CD4-positive, alpha-beta memory T cell (primary cell): Measurements from ENCODE around the gene EYA2. TPM values are rescaled to one million over a fixed set of nuclear protein-coding genes. Genes with fewer than 3 reads are reported as not detected.
A peak's percentile ranks its signal among the peaks of the same experiment; 100 is the strongest.
"Not testable (repeated sequence)": the region's sequence is repeated elsewhere in the genome, so short reads cannot be mapped to it uniquely, and the experiment has no call there.

Experiments
- CTCF ChIA-PET: fragments of 350-600 bp; sonication (Branson Sonifier 250); formaldehyde crosslinking; loops from one replicate; lab custom pipeline; 2021; ENCODE audit warnings: inconsistent platforms; ENCODE audit not compliant: partially characterized antibody; lab: Charles Lee
- POLR2A ChIA-PET: fragments of 350-600 bp; sonication (Branson Sonifier 250); formaldehyde crosslinking; loops from one replicate; lab custom pipeline; 2021; ENCODE audit not compliant: partially characterized antibody; lab: Charles Lee
- DNase-seq, 5 donors: peaks; one replicate each; pipeline versions ENCODE4 v3.0.0 to v3.0.0-alpha.2; 2020 to 2022; ENCODE audit warnings: mixed read lengths in 1 of 5
- H3K27ac ChIP-seq: one replicate; pipeline ENCODE4 v1.7.0; 2013; ENCODE audit warnings: low read depth, low read length
- H3K27me3 ChIP-seq: 2 replicates; pipeline ENCODE4 v1.7.0; 2013; ENCODE audit warnings: mild to moderate bottlenecking, low read length, moderate library complexity; ENCODE audit not compliant: insufficient read depth
- H3K36me3 ChIP-seq: 2 replicates; pipeline ENCODE4 v1.7.0; 2013; ENCODE audit warnings: mild to moderate bottlenecking, low read length, moderate library complexity; ENCODE audit not compliant: insufficient read depth
- H3K4me1 ChIP-seq: 2 replicates; pipeline ENCODE4 v1.7.0; 2013; ENCODE audit warnings: mild to moderate bottlenecking, low read length, moderate library complexity; ENCODE audit not compliant: insufficient read depth
- H3K4me3 ChIP-seq, 2 donors: one replicate each; pipeline ENCODE4 v1.7.0; 2013; ENCODE audit warnings: low read length in 2 of 2, mild to moderate bottlenecking in 1 of 2
- H3K9me3 ChIP-seq, 2 donors: one replicate each; pipeline ENCODE4 v1.7.0; 2013; ENCODE audit warnings: low read length in 2 of 2, control low read depth in 1 of 2; ENCODE audit not compliant: control insufficient read depth in 1 of 2
- H3K27ac Mint-ChIP-seq, 7 donors: one replicate each; pipeline ENCODE4 v1.8.0; 2020 to 2021; ENCODE audit warnings: mixed read lengths in 7 of 7, mild to moderate bottlenecking in 6 of 7, inconsistent platforms in 3 of 7, moderate library complexity in 3 of 7
- H3K27me3 Mint-ChIP-seq, 2 donors: one replicate each; pipeline ENCODE4 v1.8.0; 2020 to 2021; ENCODE audit warnings: mixed read lengths in 2 of 2
- H3K36me3 Mint-ChIP-seq, 2 donors: one replicate each; pipeline ENCODE4 v1.8.0; 2020 to 2021; ENCODE audit warnings: mixed read lengths in 2 of 2, inconsistent platforms in 1 of 2, mild to moderate bottlenecking in 1 of 2
- H3K4me1 Mint-ChIP-seq, 4 donors: one replicate each; pipeline ENCODE4 v1.8.0; 2020 to 2021; ENCODE audit warnings: mixed read lengths in 4 of 4, mild to moderate bottlenecking in 1 of 4
- H3K4me3 Mint-ChIP-seq, 8 donors: one replicate each; pipeline ENCODE4 v1.8.0; 2020 to 2021; ENCODE audit warnings: mixed read lengths in 8 of 8, mild to moderate bottlenecking in 7 of 8, moderate library complexity in 6 of 8, inconsistent platforms in 3 of 8
- H3K9me3 Mint-ChIP-seq, 8 donors: one replicate each; pipeline ENCODE4 v1.8.0; 2020 to 2021; ENCODE audit warnings: mixed read lengths in 8 of 8, mild to moderate bottlenecking in 5 of 8, inconsistent platforms in 3 of 8, moderate library complexity in 1 of 8
- intact Hi-C: fragments of 100-400 bp; cut with micrococcal nuclease; formaldehyde crosslinking; loops from one replicate; pipeline ENCODE4 v1.15.1; 2023
- polyA plus RNA-seq, 2 donors: library from polyadenylated mRNA; unstranded; fragments of 300-500 nt; fragmentation: Illumina TruSeq; gene quantifications; one replicate each; pipeline ENCODE4 v1.2.3, GENCODE V29; 2021
- total RNA-seq, 2 experiments: library from RNA; stranded (reverse); gene quantifications; one replicate each; pipeline ENCODE4 v1.2.3, GENCODE V29; 2021

The EYA2 gene
- total and polyA plus RNA-seq, 4 experiments from 2014 or later, result not detected

DNA sequence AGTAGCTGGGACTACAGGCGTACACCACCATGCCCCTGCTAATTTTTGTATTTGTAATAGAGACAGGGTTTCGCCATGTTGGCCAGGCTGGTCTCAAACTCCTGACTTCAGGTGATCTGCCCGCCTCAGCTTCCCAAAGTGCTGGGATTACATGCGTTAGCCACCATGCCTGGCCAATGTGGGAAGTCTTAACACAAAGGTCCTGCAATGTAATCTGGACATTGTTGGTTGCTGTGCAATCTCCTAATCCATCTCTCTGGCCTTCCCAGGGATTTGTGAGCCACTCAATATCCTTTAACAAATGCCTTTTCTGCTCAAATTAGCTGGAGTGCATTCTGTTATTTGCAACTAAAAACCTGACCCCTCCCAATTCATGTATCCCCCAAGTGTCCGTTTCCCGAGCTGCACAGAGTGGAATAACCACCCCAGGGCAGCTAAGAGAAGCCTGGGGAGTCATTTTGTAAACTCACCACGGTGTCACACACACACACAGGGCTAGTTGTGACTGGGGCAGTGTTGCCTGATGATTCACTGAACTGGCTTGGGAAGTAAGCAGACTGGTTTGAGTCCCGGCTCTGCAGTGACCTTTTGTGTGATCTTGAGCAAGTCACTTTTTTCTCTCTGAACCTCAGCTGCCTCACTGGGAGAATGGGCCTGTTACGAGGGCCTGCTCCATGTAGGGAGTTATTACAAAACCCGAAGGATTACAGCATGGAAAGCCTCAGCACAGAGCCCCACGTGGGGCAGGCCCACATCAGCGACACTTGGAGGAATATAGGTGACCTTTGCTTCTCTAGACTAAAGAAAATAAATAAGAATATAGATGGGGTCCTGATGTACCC lies 309.6 kb downstream of the EYA2 start:
- Histone ChIP-seq H3K27ac (no peak overlapping the region), H3K4me3 (no peak overlapping the region), H3K27me3 (no peaks in the 10 kb centered on the region), H3K4me1 (no peaks in the 10 kb centered on the region), H3K36me3 (no peaks in the 10 kb centered on the region), H3K9me3 (no peaks in the 10 kb centered on the region)
- H3K27ac Mint-ChIP-seq, result no peak overlapping the region
- H3K27me3 Mint-ChIP-seq, result no peaks in the 10 kb centered on the region
- POLR2A ChIA-PET, result no interaction called here
- peaks cover 0 to 5% (median 3%) of the 10 kb centered on the region in 4 donors for H3K4me1 Mint-ChIP-seq
- CTCF ChIA-PET, result interaction anchor here (0.9 to 1.1 kb wide), 2 partner anchors 16 to 180 kb away, joined by 3 to 4 read pairs; no protein-coding TSS in a partner anchor
- peaks cover under 1 to 6% of the 10 kb centered on the region in 2 donors for H3K36me3 Mint-ChIP-seq
- no peak for DNase-seq
- intact Hi-C loops, result no loop called here
- H3K4me3 Mint-ChIP-seq, result no peak overlapping the region
- H3K9me3 Mint-ChIP-seq, result no peaks in the 10 kb centered on the region

DNA sequence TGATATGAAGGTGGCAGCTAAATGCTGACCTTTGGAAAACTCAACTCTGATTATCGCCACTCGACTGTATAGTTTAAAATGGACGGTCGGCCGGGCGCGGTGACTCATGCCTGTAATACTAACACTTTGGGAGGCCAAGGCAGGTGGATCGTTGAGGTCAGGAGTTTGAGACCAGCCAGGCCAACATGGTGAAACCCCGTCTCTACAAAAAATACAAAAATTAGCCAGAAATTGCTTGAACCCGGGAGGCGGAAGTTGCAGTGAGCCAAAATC lies 310.1 kb downstream of the EYA2 start:
- DNase-seq, H3K27me3 Mint-ChIP-seq, H3K9me3 ChIP-seq, H3K4me1 Mint-ChIP-seq, H3K27me3 ChIP-seq, H3K4me1 ChIP-seq, H3K27ac ChIP-seq, intact Hi-C loops, H3K4me3 ChIP-seq, H3K36me3 ChIP-seq, H3K9me3 Mint-ChIP-seq, H3K27ac Mint-ChIP-seq, POLR2A ChIA-PET, H3K4me3 Mint-ChIP-seq: not testable (repeated sequence)
- CTCF ChIA-PET, result interaction anchor here (1.1 kb wide), 1 partner anchor 15 kb away, joined by 3 read pairs; no protein-coding TSS in a partner anchor
- peaks cover 6 to 10% of the 10 kb centered on the region in 2 donors for H3K36me3 Mint-ChIP-seq

DNA sequence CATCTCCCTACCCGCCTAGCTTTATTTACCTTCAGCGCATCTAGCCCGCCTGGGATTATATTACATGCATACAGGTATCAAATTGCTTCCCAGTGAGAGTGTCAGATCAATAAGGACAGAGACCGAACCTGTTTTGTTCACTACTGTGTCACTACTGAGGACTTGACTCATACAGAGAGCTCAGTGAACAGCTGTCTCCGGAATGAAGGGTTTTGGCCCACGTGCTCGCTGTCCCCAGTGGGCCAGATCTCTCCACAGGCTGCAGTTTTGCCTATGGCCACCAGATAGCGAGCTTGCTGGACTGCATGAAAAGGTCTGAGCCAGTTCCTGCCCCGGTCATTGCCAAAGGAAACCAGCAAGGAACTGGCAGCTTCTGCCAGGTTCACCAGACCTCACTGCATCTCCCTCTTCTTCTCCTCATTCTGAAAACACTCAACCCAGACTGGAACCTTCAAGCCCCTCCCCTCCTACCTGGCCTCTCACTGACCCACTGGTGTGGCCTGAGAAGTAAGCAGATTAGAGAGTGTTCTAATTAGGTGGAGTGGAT lies 311.0 kb downstream of the EYA2 start:
- Histone ChIP-seq H3K27ac (no peak overlapping the region), H3K4me3 (no peak overlapping the region), H3K36me3 (peaks cover 9% of the 10 kb centered on the region), H3K27me3 (no peaks in the 10 kb centered on the region), H3K9me3 (no peaks in the 10 kb centered on the region), H3K4me1 (no peaks in the 10 kb centered on the region)
- ChIA-PET POLR2A (no interaction called here), CTCF (interaction anchor here (0.8 to 1.7 kb wide), 2 partner anchors 9 to 178 kb away, joined by 3 to 11 read pairs; no protein-coding TSS in a partner anchor)
- intact Hi-C loops, result no loop called here
- no peak overlapping the region for H3K4me3 Mint-ChIP-seq
- H3K4me1 Mint-ChIP-seq, result peaks cover 0 to 5% (median 3%) of the 10 kb centered on the region in 4 donors
- no peaks in the 10 kb centered on the region for H3K27me3 Mint-ChIP-seq
- peak in 2 of 5 donors; percentile 44 to 47 for DNase-seq
- H3K36me3 Mint-ChIP-seq, result peaks cover 10 to 14% of the 10 kb centered on the region in 2 donors
- no peaks in the 10 kb centered on the region for H3K9me3 Mint-ChIP-seq
- peak overlapping the region in 1 of 7 donors; percentile 43 for H3K27ac Mint-ChIP-seq

DNA sequence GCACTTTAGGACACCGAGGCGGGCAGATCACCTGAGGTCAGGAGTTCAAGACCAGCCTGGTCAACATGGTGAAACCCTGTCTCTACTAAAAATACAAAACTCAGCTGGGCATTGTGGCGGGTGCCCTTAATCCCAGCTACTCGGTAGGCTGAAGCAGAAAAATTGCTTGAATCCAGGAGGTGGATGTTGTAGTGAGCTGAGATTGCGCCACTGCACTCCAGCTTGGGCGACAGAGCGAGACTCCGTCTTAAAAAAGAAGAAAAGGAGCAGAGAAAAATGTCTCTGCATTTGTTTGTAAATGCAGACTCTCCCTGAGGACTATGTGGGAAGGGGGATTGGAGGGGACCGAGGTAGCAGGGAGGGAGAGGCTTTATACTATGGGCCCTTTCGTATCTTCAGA lies 311.9 kb downstream of the EYA2 start:
- CTCF ChIA-PET, result interaction anchor here (1.7 kb wide), 1 partner anchor 10 kb away, joined by 11 read pairs; no protein-coding TSS in a partner anchor
- H3K36me3 Mint-ChIP-seq, result peaks cover 10 to 14% of the 10 kb centered on the region in 2 donors
- H3K4me1 Mint-ChIP-seq, H3K4me1 ChIP-seq, intact Hi-C loops, DNase-seq, H3K9me3 Mint-ChIP-seq, H3K27me3 Mint-ChIP-seq, H3K9me3 ChIP-seq, H3K27me3 ChIP-seq, H3K4me3 ChIP-seq, H3K27ac ChIP-seq, POLR2A ChIA-PET: not testable (repeated sequence)
- peak overlapping the region in 1 of 7 donors; percentile 24 for H3K27ac Mint-ChIP-seq
- H3K4me3 Mint-ChIP-seq, result peak overlapping the region in 1 of 8 donors; percentile 18
- peaks cover 18% of the 10 kb centered on the region for H3K36me3 ChIP-seq

DNA sequence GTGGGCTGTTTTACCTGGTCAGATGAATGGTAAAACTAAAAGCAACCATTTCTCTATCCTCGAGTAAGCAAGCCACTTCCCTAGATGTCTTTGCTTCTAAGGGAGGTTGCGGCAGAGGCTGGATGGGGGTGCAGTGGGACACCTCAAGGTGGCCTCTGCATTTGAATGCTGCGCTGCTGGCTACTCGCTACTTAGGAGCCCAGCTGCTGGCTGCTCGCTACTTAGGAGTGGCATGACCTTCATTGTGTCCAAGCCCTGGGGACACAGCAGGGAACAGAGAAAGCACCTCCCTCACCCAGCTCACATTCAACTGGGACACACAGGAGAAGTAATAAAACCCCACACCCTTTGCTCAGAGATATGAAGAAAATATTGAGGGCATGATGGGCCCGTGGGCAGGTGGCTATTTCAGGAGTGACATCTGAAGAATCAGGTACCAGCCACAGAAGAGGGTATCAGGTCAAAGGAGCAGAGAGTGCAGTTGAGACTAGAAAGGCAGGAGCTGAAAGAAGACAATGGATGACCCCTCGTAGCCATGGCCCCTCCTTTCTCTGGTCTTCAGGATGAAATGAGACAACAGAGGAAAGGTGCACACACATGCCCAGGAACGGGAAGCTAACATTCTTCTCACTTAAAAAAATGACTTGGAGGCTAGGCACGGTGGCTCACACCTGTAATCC lies 312.5 kb downstream of the EYA2 start:
- CTCF ChIA-PET, result interaction anchor here (1.0 to 1.4 kb wide), 2 partner anchors 66 to 177 kb away, joined by 3 to 4 read pairs; no protein-coding TSS in a partner anchor
- Histone ChIP-seq H3K4me1 (no peaks in the 10 kb centered on the region), H3K27me3 (no peaks in the 10 kb centered on the region), H3K9me3 (no peaks in the 10 kb centered on the region), H3K27ac (no peak overlapping the region), H3K4me3 (no peak overlapping the region), H3K36me3 (peaks cover 21% of the 10 kb centered on the region)
- Mint-ChIP-seq H3K27ac (peak overlapping the region in 1 of 7 donors; percentile 24), H3K4me3 (no peak overlapping the region), H3K36me3 (peaks cover 10 to 14% of the 10 kb centered on the region in 2 donors), H3K27me3 (no peaks in the 10 kb centered on the region), H3K9me3 (no peaks in the 10 kb centered on the region), H3K4me1 (peaks cover 0 to 5% (median 3%) of the 10 kb centered on the region in 4 donors)
- DNase-seq, result no peak
- POLR2A ChIA-PET, result no interaction called here
- intact Hi-C loops, result no loop called here

DNA sequence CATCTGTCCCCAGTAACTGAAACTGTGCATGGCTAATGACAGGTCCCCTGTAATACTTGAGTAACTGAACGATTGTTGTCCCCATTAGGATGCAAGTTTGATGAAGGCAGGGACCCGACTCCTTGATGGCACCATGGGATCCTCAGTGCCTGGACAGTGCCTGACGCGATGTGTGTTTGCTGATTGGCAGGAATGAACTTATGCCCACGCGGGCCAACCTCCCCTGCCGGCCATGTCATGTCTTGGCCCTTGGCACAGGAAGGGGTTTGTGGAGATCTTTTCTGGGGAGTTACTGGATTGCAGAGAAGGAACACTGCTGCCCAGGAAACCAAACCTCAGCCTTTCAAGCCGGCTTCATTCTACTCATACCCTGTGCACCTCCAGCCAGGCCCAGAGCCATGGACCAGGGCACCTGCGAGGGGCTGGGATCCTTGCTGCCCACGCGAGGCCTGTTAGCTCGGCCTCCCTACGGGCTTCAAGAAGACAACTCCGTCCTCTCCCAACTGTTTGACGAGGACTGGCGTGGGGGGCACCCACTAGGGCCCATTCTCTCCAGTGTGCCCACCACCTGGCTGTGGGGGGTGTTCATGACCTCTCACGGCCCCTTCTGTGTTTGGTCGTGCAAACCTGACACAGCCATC lies 314.0 kb downstream of the EYA2 start:
- Mint-ChIP-seq H3K4me3 (no peak overlapping the region), H3K4me1 (peaks cover 0 to 5% (median 3%) of the 10 kb centered on the region in 4 donors), H3K9me3 (no peaks in the 10 kb centered on the region), H3K27me3 (no peaks in the 10 kb centered on the region), H3K27ac (peak overlapping the region in 2 of 7 donors; percentile 19 to 42), H3K36me3 (peaks cover 10 to 14% of the 10 kb centered on the region in 2 donors)
- H3K4me1 ChIP-seq, result no peaks in the 10 kb centered on the region
- H3K36me3 ChIP-seq, result peaks cover 37% of the 10 kb centered on the region
- H3K9me3 ChIP-seq, result no peaks in the 10 kb centered on the region
- ChIA-PET CTCF (no interaction called here), POLR2A (no interaction called here)
- H3K4me3 ChIP-seq, result no peak overlapping the region
- no peaks in the 10 kb centered on the region for H3K27me3 ChIP-seq
- no peak overlapping the region for H3K27ac ChIP-seq
- no peak for DNase-seq
- intact Hi-C loops, result no loop called here
